Measurements from ENCODE around the gene RPP38. TPM values are rescaled to one million over a fixed set of nuclear protein-coding genes. Genes with fewer than 3 reads are reported as not detected.

RPP38 gene
- total RNA-seq, 2 experiments from 2014 or later, result 15.1 to 21.6 TPM

GRCh38 chr10:15113766-15114165 is 16.6 kb downstream of the RPP38 start:
- no peak for DNase-seq (ENCODE audit: low spot score)
- no peak overlapping the region for H3K27ac ChIP-seq (ENCODE audit: low read depth, low read length, poor library complexity, severe bottlenecking)
- intact Hi-C loops (cut with micrococcal nuclease; ENCODE audit: unreplicated experiment), result no loop called here
- H3K4me3 ChIP-seq (ENCODE audit: low read depth, low read length, poor library complexity, severe bottlenecking), result no peak overlapping the region
- no peaks in the 10 kb centered on the region for H4K20me1 ChIP-seq (ENCODE audit: insufficient read depth, low read length)
- ChIA-PET CTCF (ENCODE audit: unreplicated experiment) (interaction anchor here (0.7 kb wide), 1 partner anchor 12 kb away, joined by 3 read pairs; no protein-coding TSS in a partner anchor), POLR2A (interaction anchor here (0.6 to 1.2 kb wide), 4 partner anchors 12 to 1048 kb away, joined by 3 read pairs; no protein-coding TSS in a partner anchor)
- no peaks in the 10 kb centered on the region for H3K9me3 ChIP-seq (ENCODE audit: low read length)
- no peaks in the 10 kb centered on the region; the same call in 1 of the 2 replicates for H3K36me3 ChIP-seq (ENCODE audit: insufficient read depth, low read length)
- H3K4me2 ChIP-seq (ENCODE audit: low read length), result no peak overlapping the region
- H3K9me2 ChIP-seq (ENCODE audit: insufficient read depth, low read length), result no peaks in the 10 kb centered on the region
- H3K79me2 ChIP-seq (ENCODE audit: insufficient read depth, low read depth, low read length), result no peaks in the 10 kb centered on the region
- H3K4me1 ChIP-seq (ENCODE audit: insufficient read depth, low read length, poor library complexity, severe bottlenecking), result no peaks in the 10 kb centered on the region
- TF ChIP-seq EZH2phosphoT487 (IDR thresholded peaks at IDR 0.05; ENCODE audit: borderline replicate concordance, low read depth, low read length), result no peak
- TF ChIP-seq, protein P1, sequence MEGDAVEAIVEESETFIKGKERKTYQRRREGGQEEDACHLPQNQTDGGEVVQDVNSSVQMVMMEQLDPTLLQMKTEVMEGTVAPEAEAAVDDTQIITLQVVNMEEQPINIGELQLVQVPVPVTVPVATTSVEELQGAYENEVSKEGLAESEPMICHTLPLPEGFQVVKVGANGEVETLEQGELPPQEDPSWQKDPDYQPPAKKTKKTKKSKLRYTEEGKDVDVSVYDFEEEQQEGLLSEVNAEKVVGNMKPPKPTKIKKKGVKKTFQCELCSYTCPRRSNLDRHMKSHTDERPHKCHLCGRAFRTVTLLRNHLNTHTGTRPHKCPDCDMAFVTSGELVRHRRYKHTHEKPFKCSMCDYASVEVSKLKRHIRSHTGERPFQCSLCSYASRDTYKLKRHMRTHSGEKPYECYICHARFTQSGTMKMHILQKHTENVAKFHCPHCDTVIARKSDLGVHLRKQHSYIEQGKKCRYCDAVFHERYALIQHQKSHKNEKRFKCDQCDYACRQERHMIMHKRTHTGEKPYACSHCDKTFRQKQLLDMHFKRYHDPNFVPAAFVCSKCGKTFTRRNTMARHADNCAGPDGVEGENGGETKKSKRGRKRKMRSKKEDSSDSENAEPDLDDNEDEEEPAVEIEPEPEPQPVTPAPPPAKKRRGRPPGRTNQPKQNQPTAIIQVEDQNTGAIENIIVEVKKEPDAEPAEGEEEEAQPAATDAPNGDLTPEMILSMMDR (conservative IDR thresholded peaks at IDR 0.05; ENCODE audit: low read length), result no peak
- BruUV-seq (replicated peaks), result no TSS peak
- H2AFZ ChIP-seq (ENCODE audit: low read length), result no peak overlapping the region

GRCh38 chr10:15116225-15116624 is 19.1 kb downstream of the RPP38 start:
- H3K4me2 ChIP-seq (ENCODE audit: low read length), result no peak overlapping the region
- H3K9me3 ChIP-seq (ENCODE audit: low read length), result no peaks in the 10 kb centered on the region
- no peak overlapping the region for H3K4me3 ChIP-seq (ENCODE audit: low read depth, low read length, poor library complexity, severe bottlenecking)
- H3K27ac ChIP-seq (ENCODE audit: low read depth, low read length, poor library complexity, severe bottlenecking), result no peak overlapping the region
- H3K79me2 ChIP-seq (ENCODE audit: insufficient read depth, low read depth, low read length), result no peaks in the 10 kb centered on the region
- H4K20me1 ChIP-seq (ENCODE audit: insufficient read depth, low read length), result no peaks in the 10 kb centered on the region
- intact Hi-C loops (cut with micrococcal nuclease; ENCODE audit: unreplicated experiment), result no loop called here
- ChIA-PET CTCF (ENCODE audit: unreplicated experiment) (no interaction called here), POLR2A (no interaction called here)
- no peaks in the 10 kb centered on the region for H3K9me2 ChIP-seq (ENCODE audit: insufficient read depth, low read length)
- no peaks in the 10 kb centered on the region for H3K4me1 ChIP-seq (ENCODE audit: insufficient read depth, low read length, poor library complexity, severe bottlenecking)
- BruUV-seq (replicated peaks), result no TSS peak
- TF ChIP-seq EZH2phosphoT487 (IDR thresholded peaks at IDR 0.05; ENCODE audit: borderline replicate concordance, low read depth, low read length), result no peak
- TF ChIP-seq, protein P1 (conservative IDR thresholded peaks at IDR 0.05; ENCODE audit: low read length), result no peak
- no peaks in the 10 kb centered on the region; the same call in 1 of the 2 replicates for H3K36me3 ChIP-seq (ENCODE audit: insufficient read depth, low read length)
- no peak overlapping the region for H2AFZ ChIP-seq (ENCODE audit: low read length)
- no peak for DNase-seq (ENCODE audit: low spot score)

DNA sequence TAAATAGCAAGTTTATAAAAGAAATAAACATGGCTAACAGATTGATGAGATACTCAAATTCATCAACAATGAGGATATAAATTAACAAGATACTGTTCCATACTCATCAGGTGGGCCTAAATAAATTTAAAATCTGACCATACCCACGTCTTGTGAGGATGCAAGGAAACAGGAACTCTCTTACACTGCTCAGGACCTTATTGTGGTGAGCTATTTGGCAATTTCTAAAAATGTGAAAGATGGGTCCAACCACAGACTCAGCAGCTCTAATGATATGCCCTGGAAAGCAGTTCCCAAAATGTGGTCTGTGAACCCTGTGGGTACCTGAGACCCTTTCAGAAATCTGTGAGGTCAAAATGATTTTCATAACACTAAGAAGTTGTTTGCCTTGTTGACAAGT is 21.5 kb downstream of the RPP38 start:
- no peak overlapping the region for H2AFZ ChIP-seq (ENCODE audit: low read length)
- no peak overlapping the region for H3K4me3 ChIP-seq (ENCODE audit: low read depth, low read length, poor library complexity, severe bottlenecking)
- H3K9me3 ChIP-seq (ENCODE audit: low read length), result no peaks in the 10 kb centered on the region
- no TSS peak for BruUV-seq (replicated peaks)
- intact Hi-C loops (cut with micrococcal nuclease; ENCODE audit: unreplicated experiment), result no loop called here
- no peak overlapping the region for H3K4me2 ChIP-seq (ENCODE audit: low read length)
- H3K9me2 ChIP-seq (ENCODE audit: insufficient read depth, low read length), result no peaks in the 10 kb centered on the region
- H3K79me2 ChIP-seq (ENCODE audit: insufficient read depth, low read depth, low read length), result no peaks in the 10 kb centered on the region
- CTCF ChIA-PET (ENCODE audit: unreplicated experiment), result no interaction called here
- no peaks in the 10 kb centered on the region for H3K36me3 ChIP-seq (ENCODE audit: insufficient read depth, low read length)
- no peaks in the 10 kb centered on the region for H3K4me1 ChIP-seq (ENCODE audit: insufficient read depth, low read length, poor library complexity, severe bottlenecking)
- H4K20me1 ChIP-seq (ENCODE audit: insufficient read depth, low read length), result no peaks in the 10 kb centered on the region
- TF ChIP-seq, protein P1 (conservative IDR thresholded peaks at IDR 0.05; ENCODE audit: low read length), result no peak
- TF ChIP-seq EZH2phosphoT487 (IDR thresholded peaks at IDR 0.05; ENCODE audit: borderline replicate concordance, low read depth, low read length), result no peak
- no peak overlapping the region for H3K27ac ChIP-seq (ENCODE audit: low read depth, low read length, poor library complexity, severe bottlenecking)
- DNase-seq (ENCODE audit: low spot score), result no peak
- POLR2A ChIA-PET, result no interaction called here

Measured in OCI-LY7 (cell line).